Gastrocnemius medialis (tissue), 4 donors: ENCODE data around the gene UGP2. TPM values are rescaled to one million over a fixed set of nuclear protein-coding genes. Genes with fewer than 3 reads are reported as not detected.
A peak's percentile ranks its signal among the peaks of the same experiment; 100 is the strongest.

Source experiments
- ATAC-seq, 2 donors: fragments of 150-250 bp; one replicate each; pipeline ENCODE4 v1.9.1; 2016
- DNase-seq, 2 donors: peaks; one replicate each; pipeline ENCODE4 v3.0.0-alpha.2; 2019
- H3K27ac ChIP-seq, 4 donors: fragments of 200-600 bp; sonication (generic); 1 replicate in 1 of 4; 2 replicates in 3 of 4; pipeline ENCODE4 v1.5.1; 2016 to 2018; ENCODE audit warnings: mild to moderate bottlenecking in 2 of 4, moderate library complexity in 1 of 4
- H3K27me3 ChIP-seq, 3 donors: fragments of 200-600 bp; sonication (generic) in 2 of 3; 1 replicate in 1 of 3; 2 replicates in 2 of 3; pipeline versions ENCODE4 v1.5.1 to v1.6.0; 2016 to 2019; ENCODE audit warnings: mild to moderate bottlenecking in 1 of 3, moderate library complexity in 1 of 3
- H3K36me3 ChIP-seq, 2 donors: fragments of 200-600 bp; sonication (generic) in 1 of 2; one replicate each; pipeline ENCODE4 v1.5.1; 2017 to 2018
- H3K4me1 ChIP-seq, 2 donors: fragments of 200-600 bp; sonication (generic) in 1 of 2; one replicate each; pipeline ENCODE4 v1.5.1; 2016 to 2017; ENCODE audit warnings: mild to moderate bottlenecking in 2 of 2
- H3K4me3 ChIP-seq, 4 donors: fragments of 200-600 bp; sonication (generic) in 3 of 4; 1 replicate in 1 of 4; 2 replicates in 3 of 4; pipeline ENCODE4 v1.5.1; 2016 to 2019; ENCODE audit warnings: mild to moderate bottlenecking in 2 of 4
- H3K9me3 ChIP-seq, 3 donors: fragments of 200-600 bp; sonication (generic) in 2 of 3; 1 replicate in 1 of 3; 2 replicates in 2 of 3; pipeline ENCODE4 v1.5.1; 2016 to 2019
- POLR2A ChIP-seq, 2 donors: fragments of 450-650 bp; IDR thresholded peaks; one replicate each; pipeline ENCODE4 v1.6.1; 2017; ENCODE audit warnings: antibody characterized with exemption in 2 of 2, mild to moderate bottlenecking in 2 of 2, moderate library complexity in 2 of 2
- in situ Hi-C, 4 donors: fragments of 200-750 bp; cut with MboI; loops; one replicate each; pipeline versions ENCODE4 v1.15.0 to v1.8.0; 2017; ENCODE audit warnings: low sequenced_read_pairs in 4 of 4
- intact Hi-C: fragments of 100-400 bp; cut with DNase I; formaldehyde crosslinking; loops from one replicate; pipeline ENCODE4 v1.15.1; 2023; ENCODE audit warnings: low total_unique reads
- total RNA-seq, 4 donors: library from RNA; depleted of rRNA; stranded (reverse); fragments of >200 nt; gene quantifications; one replicate each; pipeline versions ENCODE4 v1.1.0 to v1.2.3, GENCODE V29; 2016
- TF ChIP-seq, protein P1 (sequence below), 5 experiments: fragments of 450-650 bp in 3 of 5; fragments of 200-600 bp in 2 of 5; sonication (generic) in 2 of 5; IDR thresholded peaks in 4 of 5; conservative IDR thresholded peaks in 1 of 5; 1 replicate in 4 of 5; 2 replicates in 1 of 5; pipeline ENCODE4 v1.5.1; 2016 to 2019; ENCODE audit warnings: antibody characterized with exemption in 5 of 5, mild to moderate bottlenecking in 3 of 5, moderate library complexity in 3 of 5

UGP2 gene
- total RNA-seq: 100 to 1,000 TPM; 398 to 784 (median 580) TPM

DNA sequence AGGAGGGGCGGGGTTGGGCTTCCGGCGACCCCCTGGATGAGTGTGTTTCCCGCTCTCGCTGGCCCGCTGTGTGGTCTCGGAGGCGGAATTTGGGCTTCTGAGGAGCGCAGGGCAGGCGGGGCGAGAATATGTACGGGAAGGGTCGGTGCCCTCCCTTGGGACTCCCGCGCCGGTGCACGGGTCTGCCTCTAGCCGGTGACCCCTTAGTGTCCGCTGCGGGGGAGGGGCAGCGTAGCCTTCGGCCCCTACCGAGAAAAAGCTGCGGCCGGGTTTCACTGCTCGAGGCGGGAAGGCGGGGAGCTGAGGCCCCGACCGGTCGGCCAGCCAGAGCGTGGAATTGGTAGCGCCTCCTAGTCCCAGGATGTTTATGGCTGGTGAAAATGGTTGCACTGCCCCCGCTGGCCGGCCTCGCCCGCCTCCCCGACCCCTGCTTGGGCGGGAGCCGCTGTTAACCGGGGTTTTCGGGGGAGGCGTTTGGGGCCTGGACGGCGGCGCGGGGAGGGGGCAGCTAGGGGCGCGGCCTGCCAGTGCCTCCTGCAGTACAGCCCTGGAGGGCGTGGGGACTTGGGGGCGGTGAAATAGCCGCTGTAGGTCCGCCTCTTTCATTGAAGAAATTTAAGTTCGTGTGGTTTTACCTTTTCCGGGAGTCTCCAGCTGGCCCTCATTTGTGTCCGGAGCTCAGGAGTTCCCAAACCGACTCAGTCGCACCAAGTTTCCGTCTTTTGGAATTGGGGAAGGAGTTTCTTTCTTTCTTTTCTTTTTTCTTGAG is at the start of gene UGP2:
Gene UGP2 (plus strand): TSS at position 643 of the 769 bp plus-strand sequence. CDS start 290 bp downstream, outside the sequence.
- Histone ChIP-seq H3K4me3 (peak within 1 kb of the TSS; percentile 75 to 95 (median 92)), H3K36me3 (no peaks in the 10 kb centered on the region), H3K9me3 (no peaks in the 10 kb centered on the region), H3K4me1 (peaks cover 46 to 53% of the 10 kb centered on the region in 2 donors), H3K27me3 (no peaks in the 10 kb centered on the region), H3K27ac (peak within 1 kb of the TSS; percentile 94 to 99 (median 98))
- TF ChIP-seq POLR2A (IDR thresholded peaks at IDR 0.05): peak; percentile 79 to 91
- TF ChIP-seq, protein P1, sequence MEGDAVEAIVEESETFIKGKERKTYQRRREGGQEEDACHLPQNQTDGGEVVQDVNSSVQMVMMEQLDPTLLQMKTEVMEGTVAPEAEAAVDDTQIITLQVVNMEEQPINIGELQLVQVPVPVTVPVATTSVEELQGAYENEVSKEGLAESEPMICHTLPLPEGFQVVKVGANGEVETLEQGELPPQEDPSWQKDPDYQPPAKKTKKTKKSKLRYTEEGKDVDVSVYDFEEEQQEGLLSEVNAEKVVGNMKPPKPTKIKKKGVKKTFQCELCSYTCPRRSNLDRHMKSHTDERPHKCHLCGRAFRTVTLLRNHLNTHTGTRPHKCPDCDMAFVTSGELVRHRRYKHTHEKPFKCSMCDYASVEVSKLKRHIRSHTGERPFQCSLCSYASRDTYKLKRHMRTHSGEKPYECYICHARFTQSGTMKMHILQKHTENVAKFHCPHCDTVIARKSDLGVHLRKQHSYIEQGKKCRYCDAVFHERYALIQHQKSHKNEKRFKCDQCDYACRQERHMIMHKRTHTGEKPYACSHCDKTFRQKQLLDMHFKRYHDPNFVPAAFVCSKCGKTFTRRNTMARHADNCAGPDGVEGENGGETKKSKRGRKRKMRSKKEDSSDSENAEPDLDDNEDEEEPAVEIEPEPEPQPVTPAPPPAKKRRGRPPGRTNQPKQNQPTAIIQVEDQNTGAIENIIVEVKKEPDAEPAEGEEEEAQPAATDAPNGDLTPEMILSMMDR (IDR thresholded peaks at IDR 0.05 in 4 of 5, conservative IDR thresholded peaks at IDR 0.05 in 1 of 5): peak in 1 of 5 experiments; percentile 12
- ATAC-seq (peak; percentile 52 to 54), DNase-seq (peak; percentile 91)
- in situ Hi-C loops: no loop called here
- intact Hi-C loops: loop anchor here (1.0 to 10.0 kb wide), 8 partner anchors 47 to 1213 kb away; partner anchors contain the start of genes CEP68, MDH1, PELI1 and VPS54

DNA sequence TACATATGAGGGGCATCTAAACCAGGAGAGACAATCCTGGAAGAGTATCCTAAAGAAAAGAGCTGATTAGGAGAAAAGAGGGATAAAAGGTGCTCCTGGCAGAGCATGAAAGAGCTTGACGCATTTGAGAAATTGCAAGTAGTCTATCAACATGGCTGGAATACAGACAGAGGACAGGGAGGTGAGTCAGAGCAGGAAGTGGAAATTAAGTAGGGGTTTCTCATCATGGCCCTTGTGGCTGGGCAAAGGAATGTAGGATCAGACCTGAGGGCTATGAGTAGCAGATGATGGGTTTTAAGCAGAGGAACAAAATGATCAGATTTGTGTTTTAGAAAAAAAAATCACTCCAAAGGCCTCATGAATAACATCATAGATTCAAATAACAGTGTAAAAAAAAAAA is 49.2 kb upstream of the UGP2 start:
- TF ChIP-seq, protein P1 (IDR thresholded peaks at IDR 0.05 in 4 of 5, conservative IDR thresholded peaks at IDR 0.05 in 1 of 5): no peak
- TF ChIP-seq POLR2A (IDR thresholded peaks at IDR 0.05): no peak
- in situ Hi-C loops: no loop called here
- Histone ChIP-seq H3K36me3 (no peaks in the 10 kb centered on the region), H3K4me1 (peaks cover 14 to 43% of the 10 kb centered on the region in 2 donors), H3K27ac (no peak overlapping the region), H3K9me3 (no peaks in the 10 kb centered on the region), H3K27me3 (no peaks in the 10 kb centered on the region), H3K4me3 (no peak overlapping the region)
- intact Hi-C loops: no loop called here
- DNase-seq (no peak), ATAC-seq (no peak)

DNA sequence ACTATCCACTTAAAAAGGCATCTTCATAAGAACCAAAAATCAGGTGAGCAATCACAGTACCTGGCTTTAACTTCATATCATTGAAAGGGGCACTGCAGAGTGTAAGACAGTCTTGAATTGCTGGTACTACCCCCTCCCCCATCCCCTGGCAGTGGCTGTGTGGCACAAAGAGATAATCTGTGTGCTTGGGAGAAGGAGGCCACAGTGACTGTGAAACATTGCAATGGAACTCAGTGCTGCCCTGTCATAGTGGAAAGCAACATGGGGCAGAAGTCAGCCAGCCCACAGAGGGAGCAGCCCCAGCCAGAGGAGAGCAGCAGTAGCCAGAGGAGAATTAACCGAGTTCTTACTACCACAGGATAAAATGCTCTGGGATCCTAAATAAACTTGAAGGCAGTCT is 45.3 kb upstream of the UGP2 start:
- H3K9me3 ChIP-seq: no peaks in the 10 kb centered on the region
- intact Hi-C loops: no loop called here
- no peak overlapping the region for H3K4me3 ChIP-seq
- no peak for DNase-seq
- TF ChIP-seq, protein P1 (IDR thresholded peaks at IDR 0.05 in 4 of 5, conservative IDR thresholded peaks at IDR 0.05 in 1 of 5): no peak
- TF ChIP-seq POLR2A (IDR thresholded peaks at IDR 0.05): no peak
- ATAC-seq: no peak
- in situ Hi-C loops: no loop called here
- peaks cover 2 to 10% of the 10 kb centered on the region in 2 donors for H3K4me1 ChIP-seq
- H3K27me3 ChIP-seq: no peaks in the 10 kb centered on the region
- H3K27ac ChIP-seq: no peak overlapping the region
- H3K36me3 ChIP-seq: no peaks in the 10 kb centered on the region

DNA sequence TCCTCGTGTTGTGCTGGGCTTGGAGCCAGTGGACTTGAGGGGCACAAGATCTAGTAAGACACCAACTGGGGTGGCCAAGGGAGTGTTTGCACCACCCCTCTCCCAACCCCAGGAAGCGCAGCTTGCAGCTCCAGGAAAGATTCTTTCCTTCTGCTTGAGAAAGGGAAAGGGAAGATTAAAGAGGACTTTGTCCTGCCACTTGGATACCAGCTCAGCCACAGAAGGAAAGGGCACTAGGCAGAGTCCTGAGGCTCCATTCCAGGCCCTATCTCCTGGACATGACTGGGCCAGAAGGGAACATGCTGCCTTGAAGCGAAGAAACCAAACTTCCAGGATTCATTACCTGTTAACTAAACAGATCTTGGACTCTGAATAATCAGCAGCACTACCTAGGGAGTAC is 44.9 kb upstream of the UGP2 start:
- Histone ChIP-seq H3K9me3 (no peaks in the 10 kb centered on the region), H3K4me3 (no peak overlapping the region), H3K4me1 (peaks cover 0 to 5% of the 10 kb centered on the region in 2 donors), H3K36me3 (no peaks in the 10 kb centered on the region), H3K27me3 (no peaks in the 10 kb centered on the region), H3K27ac (no peak overlapping the region)
- in situ Hi-C loops: no loop called here
- DNase-seq: no peak
- no peak for ATAC-seq
- TF ChIP-seq, protein P1 (IDR thresholded peaks at IDR 0.05 in 4 of 5, conservative IDR thresholded peaks at IDR 0.05 in 1 of 5): no peak
- no peak for TF ChIP-seq POLR2A (IDR thresholded peaks at IDR 0.05)
- intact Hi-C loops: no loop called here
